Activated T-cell treated with anti-CD3 and anti-CD28 coated beads for 1 hour (primary cell): ENCODE results near the gene PYDC1.
"Not testable (repeated sequence)": the region's sequence is repeated elsewhere in the genome, so short reads cannot be mapped to it uniquely, and the experiment has no call there.

Source experiments
- DNase-seq: peaks from one replicate; pipeline ENCODE4 v3.0.0-alpha.2; 2020; ENCODE audit warnings: low read depth

PYDC1 gene

GRCh38 chr16:31179219-31179746 lies 37.7 kb downstream of the PYDC1 start:
- DNase-seq = no peak

GRCh38 chr16:31177136-31177535 lies 39.8 kb downstream of the PYDC1 start:
- peak; percentile 38 for DNase-seq

- DNase-seq = not testable (repeated sequence)
Measured at GRCh38 chr16:31170048-31170447, 46.9 kb downstream of the PYDC1 start.

GRCh38 chr16:31168848-31169247 lies 48.1 kb downstream of the PYDC1 start:
- DNase-seq = no peak

GRCh38 chr16:31167315-31167714 lies 49.6 kb downstream of the PYDC1 start:
- DNase-seq = no peak
